HL-60 (cell line): ENCODE measurements around the gene GNAQ.

Experiments
- DNase-seq, 2 experiments: peaks; one replicate each; pipeline ENCODE4 v3.0.0-alpha.2; 2010 to 2020; ENCODE audit warnings: low read depth in 1 of 2, low spot score in 1 of 2
- H3K27ac ChIP-seq: fragments of 250-450 bp; sonication (Bioruptor Pico); replicated peaks from 2 replicates; pipeline ENCODE4 v1.5.1; 2020; ENCODE audit warnings: mild to moderate bottlenecking, moderate library complexity
- H3K27me3 ChIP-seq: fragments of 250-450 bp; sonication (Bioruptor Pico); 2 replicates; pipeline ENCODE4 v1.5.1; 2021; ENCODE audit warnings: mild to moderate bottlenecking, moderate library complexity; ENCODE audit not compliant: insufficient read depth, poor library complexity, severe bottlenecking
- H3K4me3 ChIP-seq: replicated peaks from 2 replicates; pipeline ENCODE4 v1.5.1; 2011; ENCODE audit warnings: mild to moderate bottlenecking, control low read depth, low read length; ENCODE audit not compliant: insufficient read depth
- GABPA ChIP-seq: IDR thresholded peaks from 2 replicates; pipeline ENCODE4 v1.6.1; 2012; ENCODE audit warnings: low read depth
- POLR2AphosphoS5 ChIP-seq: IDR thresholded peaks from 2 replicates; pipeline ENCODE4 v1.6.1; 2012; ENCODE audit warnings: low read depth
- SPI1 ChIP-seq: IDR thresholded peaks from 2 replicates; pipeline ENCODE4 v1.6.1; 2012; ENCODE audit warnings: low read depth, mild to moderate bottlenecking, borderline replicate concordance
- TF ChIP-seq, protein P1 (sequence below): IDR thresholded peaks from 2 replicates; pipeline ENCODE4 v1.6.1; 2012; ENCODE audit warnings: low read depth; ENCODE audit not compliant: insufficient replicate concordance
- TF ChIP-seq, protein P2 (sequence below): IDR thresholded peaks from one replicate; pipeline ENCODE4 v1.5.1; 2011; ENCODE audit warnings: low read length, control low read depth, inconsistent platforms; ENCODE audit not compliant: insufficient read depth

Gene GNAQ

DNA sequence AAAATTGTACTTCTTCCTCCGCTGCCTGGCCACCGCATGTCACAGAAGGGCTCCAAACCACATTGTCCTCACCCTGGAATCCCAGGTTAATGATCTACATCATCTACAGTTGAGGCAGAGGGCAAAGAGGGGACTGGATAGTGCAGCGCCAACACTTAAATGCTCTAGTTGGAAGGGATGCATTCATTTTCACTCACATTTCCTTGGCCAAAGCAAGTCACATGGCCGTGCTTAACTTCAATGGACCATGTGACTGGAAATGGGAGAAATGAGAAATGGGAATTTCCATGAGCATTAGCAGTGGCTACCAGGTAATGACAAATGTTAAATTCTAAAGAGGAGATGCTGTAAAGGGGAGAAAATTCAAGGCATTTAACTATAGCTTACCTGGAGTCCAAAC, 13.3 kb upstream of the GNAQ start:
- Histone ChIP-seq H3K27me3 (no peaks in the 10 kb centered on the region), H3K4me3 (no peak overlapping the region), H3K27ac (no peak overlapping the region)
- DNase-seq = no peak
- TF ChIP-seq, protein P1, sequence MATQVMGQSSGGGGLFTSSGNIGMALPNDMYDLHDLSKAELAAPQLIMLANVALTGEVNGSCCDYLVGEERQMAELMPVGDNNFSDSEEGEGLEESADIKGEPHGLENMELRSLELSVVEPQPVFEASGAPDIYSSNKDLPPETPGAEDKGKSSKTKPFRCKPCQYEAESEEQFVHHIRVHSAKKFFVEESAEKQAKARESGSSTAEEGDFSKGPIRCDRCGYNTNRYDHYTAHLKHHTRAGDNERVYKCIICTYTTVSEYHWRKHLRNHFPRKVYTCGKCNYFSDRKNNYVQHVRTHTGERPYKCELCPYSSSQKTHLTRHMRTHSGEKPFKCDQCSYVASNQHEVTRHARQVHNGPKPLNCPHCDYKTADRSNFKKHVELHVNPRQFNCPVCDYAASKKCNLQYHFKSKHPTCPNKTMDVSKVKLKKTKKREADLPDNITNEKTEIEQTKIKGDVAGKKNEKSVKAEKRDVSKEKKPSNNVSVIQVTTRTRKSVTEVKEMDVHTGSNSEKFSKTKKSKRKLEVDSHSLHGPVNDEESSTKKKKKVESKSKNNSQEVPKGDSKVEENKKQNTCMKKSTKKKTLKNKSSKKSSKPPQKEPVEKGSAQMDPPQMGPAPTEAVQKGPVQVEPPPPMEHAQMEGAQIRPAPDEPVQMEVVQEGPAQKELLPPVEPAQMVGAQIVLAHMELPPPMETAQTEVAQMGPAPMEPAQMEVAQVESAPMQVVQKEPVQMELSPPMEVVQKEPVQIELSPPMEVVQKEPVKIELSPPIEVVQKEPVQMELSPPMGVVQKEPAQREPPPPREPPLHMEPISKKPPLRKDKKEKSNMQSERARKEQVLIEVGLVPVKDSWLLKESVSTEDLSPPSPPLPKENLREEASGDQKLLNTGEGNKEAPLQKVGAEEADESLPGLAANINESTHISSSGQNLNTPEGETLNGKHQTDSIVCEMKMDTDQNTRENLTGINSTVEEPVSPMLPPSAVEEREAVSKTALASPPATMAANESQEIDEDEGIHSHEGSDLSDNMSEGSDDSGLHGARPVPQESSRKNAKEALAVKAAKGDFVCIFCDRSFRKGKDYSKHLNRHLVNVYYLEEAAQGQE = no peak
- TF ChIP-seq, protein P2, sequence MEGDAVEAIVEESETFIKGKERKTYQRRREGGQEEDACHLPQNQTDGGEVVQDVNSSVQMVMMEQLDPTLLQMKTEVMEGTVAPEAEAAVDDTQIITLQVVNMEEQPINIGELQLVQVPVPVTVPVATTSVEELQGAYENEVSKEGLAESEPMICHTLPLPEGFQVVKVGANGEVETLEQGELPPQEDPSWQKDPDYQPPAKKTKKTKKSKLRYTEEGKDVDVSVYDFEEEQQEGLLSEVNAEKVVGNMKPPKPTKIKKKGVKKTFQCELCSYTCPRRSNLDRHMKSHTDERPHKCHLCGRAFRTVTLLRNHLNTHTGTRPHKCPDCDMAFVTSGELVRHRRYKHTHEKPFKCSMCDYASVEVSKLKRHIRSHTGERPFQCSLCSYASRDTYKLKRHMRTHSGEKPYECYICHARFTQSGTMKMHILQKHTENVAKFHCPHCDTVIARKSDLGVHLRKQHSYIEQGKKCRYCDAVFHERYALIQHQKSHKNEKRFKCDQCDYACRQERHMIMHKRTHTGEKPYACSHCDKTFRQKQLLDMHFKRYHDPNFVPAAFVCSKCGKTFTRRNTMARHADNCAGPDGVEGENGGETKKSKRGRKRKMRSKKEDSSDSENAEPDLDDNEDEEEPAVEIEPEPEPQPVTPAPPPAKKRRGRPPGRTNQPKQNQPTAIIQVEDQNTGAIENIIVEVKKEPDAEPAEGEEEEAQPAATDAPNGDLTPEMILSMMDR = no peak
- TF ChIP-seq GABPA (no peak), SPI1 (no peak), POLR2AphosphoS5 (no peak)

DNA sequence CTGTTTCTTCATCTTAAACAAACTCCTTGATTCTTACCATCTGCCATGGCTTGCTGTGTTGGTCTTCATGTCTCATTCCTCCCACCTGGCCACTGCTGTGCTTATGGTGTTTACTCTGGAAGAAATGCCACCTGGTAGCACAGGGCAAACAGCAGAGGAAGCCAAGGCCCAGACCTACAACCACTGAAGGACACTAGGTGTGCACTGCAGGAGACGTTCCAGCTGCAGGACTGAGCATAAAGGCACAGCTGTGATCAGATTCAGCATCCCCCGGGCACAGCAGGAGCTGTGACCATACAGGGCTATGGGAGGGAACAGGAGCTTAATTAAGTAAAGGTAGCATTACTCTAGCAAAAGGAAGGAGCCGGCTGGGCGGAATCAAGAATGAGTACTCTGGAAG, 12.6 kb upstream of the GNAQ start:
- TF ChIP-seq, protein P1 = no peak
- TF ChIP-seq, protein P2 = no peak
- TF ChIP-seq GABPA (no peak), SPI1 (no peak), POLR2AphosphoS5 (no peak)
- DNase-seq = no peak

DNA sequence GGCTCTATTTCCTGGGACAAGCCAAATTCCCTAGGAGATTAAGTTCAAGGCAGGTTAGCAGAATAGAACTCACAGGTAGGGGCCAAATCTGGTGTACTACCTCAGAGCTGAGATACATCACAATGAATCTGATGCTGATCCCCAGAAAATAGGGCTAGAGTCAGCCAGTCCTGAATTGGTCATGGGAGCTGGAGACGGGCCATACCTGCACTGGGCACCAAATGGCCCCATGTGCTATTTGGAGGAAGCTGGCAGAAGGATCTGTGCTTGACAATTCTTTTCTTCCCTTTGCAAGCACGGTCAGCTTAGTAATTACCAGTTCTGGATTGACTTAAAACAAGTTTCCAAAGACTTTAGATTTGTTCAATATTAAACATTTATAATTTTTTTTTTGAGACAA, 10.4 kb upstream of the GNAQ start:
- Histone ChIP-seq H3K27ac (no peak overlapping the region), H3K4me3 (no peak overlapping the region), H3K27me3 (no peaks in the 10 kb centered on the region)
- TF ChIP-seq GABPA (no peak), SPI1 (no peak), POLR2AphosphoS5 (no peak)
- TF ChIP-seq, protein P2 = no peak
- TF ChIP-seq, protein P1 = no peak
- DNase-seq = no peak

More for the DNA sequence above, 12.6 kb upstream of the GNAQ start:
- H3K4me3 ChIP-seq = no peak overlapping the region
- no peaks in the 10 kb centered on the region for H3K27me3 ChIP-seq
- no peak overlapping the region for H3K27ac ChIP-seq
